HG02610 (cell line): Measurements from ENCODE around the gene CCT6B.
"Not testable (repeated sequence)": the region's sequence is repeated elsewhere in the genome, so short reads cannot be mapped to it uniquely, and the experiment has no call there.

Experiments
- ATAC-seq: cut with Tn5 transposase; IDR thresholded peaks from one replicate; pipeline ENCODE4 v1.9.1; 2021; ENCODE audit warnings: mild to moderate bottlenecking, moderate library complexity; ENCODE audit not compliant: unreplicated experiment

The CCT6B gene

GRCh38 chr17:34980681-34981537, 19.6 kb upstream of the CCT6B start:
- ATAC-seq: peak; percentile 76

- peak; percentile 83 for ATAC-seq
Measured at GRCh38 chr17:34980353-34980680, 19.1 kb upstream of the CCT6B start, which contains the start of gene LIG3. Gene LIG3, plus strand, starts transcription at chr17:34980512. Its CDS starts 2,494 bp downstream, at chr17:34983006.

- ATAC-seq: no peak
Measured at GRCh38 chr17:34979650-34980352, 18.5 kb upstream of the CCT6B start.

- no peak for ATAC-seq
Measured at GRCh38 chr17:34979153-34979552, 17.9 kb upstream of the CCT6B start.

GRCh38 chr17:34974794-34975785, 13.8 kb upstream of the CCT6B start:
- no peak for ATAC-seq

- ATAC-seq: no peak
Measured at GRCh38 chr17:34974179-34974578, 12.9 kb upstream of the CCT6B start.

GRCh38 chr17:34958438-34958837, 2.8 kb downstream of the CCT6B start:
- ATAC-seq: no peak

- not testable (repeated sequence) for ATAC-seq
Measured at GRCh38 chr17:34950780-34951179, 10.5 kb downstream of the CCT6B start.

GRCh38 chr17:34930283-34930682, 31.0 kb downstream of the CCT6B start:
- no peak for ATAC-seq

GRCh38 chr17:34926661-34927060, 34.6 kb downstream of the CCT6B start:
- ATAC-seq: no peak

- ATAC-seq: no peak
Measured at GRCh38 chr17:34920676-34921075, 40.6 kb downstream of the CCT6B start.

- no peak for ATAC-seq
Measured at GRCh38 chr17:34917381-34917780, 43.9 kb downstream of the CCT6B start.

GRCh38 chr17:34916120-34916519, 45.1 kb downstream of the CCT6B start:
- ATAC-seq: no peak

- ATAC-seq: no peak
Measured at GRCh38 chr17:34913001-34913400, 48.3 kb downstream of the CCT6B start.

- ATAC-seq: no peak
Measured at GRCh38 chr17:34909040-34909439, 52.2 kb downstream of the CCT6B start.

GRCh38 chr17:34902831-34903547, 58.3 kb downstream of the CCT6B start:
- no peak for ATAC-seq

GRCh38 chr17:34899643-34900291, 61.5 kb downstream of the CCT6B start:
- ATAC-seq: no peak

GRCh38 chr17:34895383-34895782, 65.9 kb downstream of the CCT6B start:
- ATAC-seq: no peak

- ATAC-seq: no peak
Measured at GRCh38 chr17:34894964-34895363, 66.3 kb downstream of the CCT6B start.
